ENCODE measurements around the gene PRELID1. TPM values are rescaled to one million over a fixed set of nuclear protein-coding genes. Genes with fewer than 3 reads are reported as not detected.
"Not testable (repeated sequence)": the region's sequence is repeated elsewhere in the genome, so short reads cannot be mapped to it uniquely, and the experiment has no call there.

Gene PRELID1
- total RNA-seq, 2 donors from 2014 or later, result 63.3 to 91.8 TPM

GRCh38 chr5:177336603-177337494 lies 33.2 kb downstream of the PRELID1 start:
- ATAC-seq, result no peak
- intact Hi-C loops (cut with DNase I), result no loop called here
- DNase-seq, result no peak
- peaks cover 17 to 39% of the 10 kb centered on the region in 2 donors for H3K36me3 ChIP-seq (replicated peaks in 1 of 2; ENCODE audit: insufficient read depth in 1 of 2, low read depth in 2 of 2)
- TF ChIP-seq CTCF (IDR thresholded peaks at IDR 0.05), result no peak
- no peak for TF ChIP-seq POLR2A (IDR thresholded peaks at IDR 0.05)
- no peak overlapping the region for H3K4me3 ChIP-seq
- 81 to 89% methylated on average over 18 to 27 of the region's 36 CpGs for WGBS, 2 donors
- H3K27ac ChIP-seq, result no peak overlapping the region
- no peaks in the 10 kb centered on the region for H3K27me3 ChIP-seq
- peaks cover 5% of the 10 kb centered on the region for H3K4me1 ChIP-seq
- no peaks in the 10 kb centered on the region for H3K9me3 ChIP-seq

- WGBS, 2 donors, result 83 to 96% methylated on average over 6 to 22 of the region's 22 CpGs
- intact Hi-C loops (cut with DNase I), result no loop called here
- Histone ChIP-seq H3K4me3 (no peak overlapping the region), H3K27me3 (no peaks in the 10 kb centered on the region), H3K27ac (no peak overlapping the region), H3K9me3 (no peaks in the 10 kb centered on the region), H3K4me1 (peaks cover 5% of the 10 kb centered on the region), H3K36me3 (replicated peaks in 1 of 2; ENCODE audit: insufficient read depth in 1 of 2, low read depth in 2 of 2) (peaks cover 17 to 37% of the 10 kb centered on the region in 2 donors)
- ATAC-seq (no peak), DNase-seq (no peak)
- TF ChIP-seq POLR2A (IDR thresholded peaks at IDR 0.05) (no peak), CTCF (IDR thresholded peaks at IDR 0.05) (no peak)
Measured at GRCh38 chr5:177338251-177339106, 34.9 kb downstream of the PRELID1 start.

GRCh38 chr5:177339107-177339638 lies 35.6 kb downstream of the PRELID1 start:
- H3K36me3 ChIP-seq (replicated peaks in 1 of 2; ENCODE audit: insufficient read depth in 1 of 2, low read depth in 2 of 2), result peaks cover 14 to 31% of the 10 kb centered on the region in 2 donors
- TF ChIP-seq CTCF (IDR thresholded peaks at IDR 0.05), result no peak
- peaks cover 5% of the 10 kb centered on the region for H3K4me1 ChIP-seq
- no peak overlapping the region for H3K27ac ChIP-seq
- 62 to 66% methylated on average over 11 of the region's 11 CpGs for WGBS, 2 donors
- ATAC-seq (no peak), DNase-seq (no peak)
- no peak overlapping the region for H3K4me3 ChIP-seq
- no peaks in the 10 kb centered on the region for H3K9me3 ChIP-seq
- no peaks in the 10 kb centered on the region for H3K27me3 ChIP-seq
- intact Hi-C loops (cut with DNase I), result no loop called here

- 90 to 93% methylated on average over 14 of the region's 14 CpGs for WGBS, 2 donors
- DNase-seq, result not testable (repeated sequence)
Measured at GRCh38 chr5:177343000-177343399, 39.4 kb downstream of the PRELID1 start.

GRCh38 chr5:177343777-177344176 lies 40.2 kb downstream of the PRELID1 start:
- Histone ChIP-seq H3K27me3 (no peaks in the 10 kb centered on the region), H3K9me3 (no peaks in the 10 kb centered on the region), H3K4me3 (no peak overlapping the region), H3K4me1 (peaks cover 31% of the 10 kb centered on the region), H3K36me3 (replicated peaks in 1 of 2; ENCODE audit: insufficient read depth in 1 of 2, low read depth in 2 of 2) (no peaks in the 10 kb centered on the region), H3K27ac (no peak overlapping the region)
- ATAC-seq (no peak), DNase-seq (no peak)
- intact Hi-C loops (cut with DNase I), result no loop called here
- TF ChIP-seq CTCF (IDR thresholded peaks at IDR 0.05) (no peak), POLR2A (IDR thresholded peaks at IDR 0.05) (no peak)
- WGBS, 2 donors, result 89 to 94% methylated on average over 6 of the region's 6 CpGs

More at GRCh38 chr5:177343000-177343399, 39.4 kb downstream of the PRELID1 start:
- H3K4me3 ChIP-seq; H3K36me3 ChIP-seq (replicated peaks in 1 of 2; ENCODE audit: insufficient read depth in 1 of 2, low read depth in 2 of 2); H3K9me3 ChIP-seq; H3K27me3 ChIP-seq; intact Hi-C loops (cut with DNase I); H3K27ac ChIP-seq; ATAC-seq: not testable (repeated sequence)
- peaks cover 26% of the 10 kb centered on the region for H3K4me1 ChIP-seq
